HG02884 (cell line): ENCODE measurements around the gene REEP2.
A peak's percentile ranks its signal among the peaks of the same experiment; 100 is the strongest.

ENCODE experiments used
- ATAC-seq: cut with Tn5 transposase; IDR thresholded peaks from one replicate; pipeline ENCODE4 v1.9.1; 2021; ENCODE audit warnings: mild to moderate bottlenecking, moderate library complexity; ENCODE audit not compliant: unreplicated experiment

The REEP2 gene

DNA sequence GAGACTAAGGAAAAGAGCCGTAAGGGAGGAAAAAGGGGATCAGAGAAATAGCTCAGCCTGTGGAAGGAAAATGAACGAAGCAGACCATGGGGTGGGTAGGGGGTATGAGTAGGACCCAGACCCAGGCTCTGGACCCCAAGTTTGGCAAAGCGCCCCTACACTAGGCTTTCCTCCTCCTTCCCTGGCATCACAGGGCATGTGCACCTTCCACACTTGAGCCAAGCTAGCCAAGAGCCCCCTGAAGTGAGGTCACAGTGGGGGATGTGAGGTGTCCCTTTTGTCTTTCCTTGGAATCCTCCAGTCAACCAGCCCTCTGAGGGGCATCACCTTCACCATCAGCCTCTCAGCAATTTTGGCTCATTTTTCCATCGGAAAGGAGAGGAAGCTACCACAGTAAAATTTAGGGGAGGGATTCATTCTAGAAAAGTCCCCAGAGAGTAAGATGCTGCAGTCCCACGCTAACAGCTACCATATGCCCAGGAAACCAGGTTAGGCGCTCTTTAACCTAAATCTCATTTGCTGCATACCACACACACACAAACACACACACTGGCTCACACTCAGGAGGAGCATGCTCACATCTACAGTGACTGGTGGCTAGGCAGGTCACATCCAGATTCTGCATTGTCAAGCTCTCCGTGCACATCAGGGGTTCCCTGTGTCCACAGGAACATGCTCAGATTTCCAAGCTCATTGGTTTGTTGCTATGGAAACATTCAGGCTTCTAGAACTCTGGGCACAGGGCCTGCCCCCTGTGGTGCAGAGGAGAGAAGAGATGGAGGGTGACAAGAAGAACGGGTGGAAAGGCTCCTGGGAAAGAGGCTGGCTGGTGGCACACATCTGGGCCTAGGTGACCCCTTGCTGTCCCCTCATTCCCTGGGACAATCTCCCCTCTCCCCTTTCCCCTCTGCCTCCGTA, 9.9 kb downstream of the REEP2 start:
- no peak for ATAC-seq

DNA sequence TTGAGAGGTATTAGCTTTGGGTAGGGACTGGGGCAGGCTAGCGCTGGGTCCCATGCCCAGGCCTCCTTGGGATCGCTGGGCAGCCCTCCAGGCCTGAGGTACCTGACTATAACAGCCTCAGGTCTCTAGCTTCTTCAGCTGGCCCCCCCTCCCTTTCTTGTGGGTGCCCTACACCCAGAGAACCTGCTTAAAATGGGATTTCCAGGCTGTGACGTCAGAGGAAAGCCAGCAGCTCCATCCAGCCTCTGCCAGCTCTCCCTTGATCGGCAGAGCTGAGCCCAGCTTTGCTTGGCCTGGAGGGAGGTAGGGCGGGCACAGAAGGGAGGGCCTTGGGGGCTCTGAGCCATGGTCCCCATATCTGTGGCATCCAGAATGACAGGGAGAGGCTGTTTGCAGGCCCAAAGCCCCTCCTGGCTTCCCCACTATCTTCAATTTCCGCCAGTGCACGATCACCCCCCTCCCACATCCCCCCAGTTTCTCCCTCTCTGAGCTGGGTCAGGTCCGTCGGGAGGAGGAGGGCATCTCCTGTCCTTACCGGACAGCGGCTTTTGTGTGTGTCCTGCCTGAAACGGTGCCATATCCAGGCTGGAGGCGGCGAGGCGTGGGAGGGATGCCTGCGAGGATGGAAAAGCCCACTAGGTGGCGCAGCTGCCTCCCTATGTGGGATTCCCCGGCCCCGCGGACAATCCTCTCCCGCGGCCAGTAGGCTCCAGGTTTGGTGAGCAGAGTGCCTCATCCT, 10.8 kb downstream of the REEP2 start:
- ATAC-seq = peak; percentile 62

DNA sequence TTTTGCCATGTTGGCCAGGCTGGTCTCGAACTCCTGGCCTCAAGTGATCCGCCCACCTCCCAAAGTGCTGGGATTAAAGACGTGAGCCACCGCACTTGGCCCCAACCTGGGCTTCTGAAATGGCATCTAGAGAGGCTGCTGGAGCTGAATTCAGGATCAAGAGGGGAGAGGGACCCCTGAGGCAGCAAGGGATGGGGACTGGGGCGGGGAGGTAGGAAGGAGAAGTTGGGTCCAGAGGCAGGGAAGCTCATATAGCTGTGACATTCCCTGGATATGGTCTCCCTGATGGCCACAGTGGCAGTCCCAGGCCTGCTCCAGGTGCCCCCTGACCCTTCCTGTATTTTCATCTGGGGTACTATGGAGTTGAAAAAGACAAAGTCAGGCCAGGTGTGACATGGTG, 12.1 kb downstream of the REEP2 start:
- no peak for ATAC-seq

DNA sequence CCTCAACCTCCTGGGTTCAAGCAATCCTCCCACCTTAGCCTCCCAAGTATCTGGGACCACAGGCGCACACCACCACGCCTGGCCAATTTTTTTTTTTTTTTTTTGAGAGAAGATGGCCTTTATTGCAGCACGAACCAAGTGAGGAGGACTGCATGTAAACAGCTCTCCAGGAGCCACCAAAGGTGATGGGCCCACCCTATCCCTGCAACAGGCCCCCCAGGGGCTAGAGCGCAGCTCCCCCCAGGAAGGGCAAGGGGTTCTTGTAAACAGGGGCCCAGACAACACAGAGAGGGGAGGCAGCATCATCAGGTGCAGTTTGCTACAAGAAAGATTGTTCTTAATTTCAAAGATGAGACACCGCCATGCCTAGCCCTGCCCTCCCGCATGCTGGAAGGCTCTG, 13.9 kb downstream of the REEP2 start:
- no peak for ATAC-seq

DNA sequence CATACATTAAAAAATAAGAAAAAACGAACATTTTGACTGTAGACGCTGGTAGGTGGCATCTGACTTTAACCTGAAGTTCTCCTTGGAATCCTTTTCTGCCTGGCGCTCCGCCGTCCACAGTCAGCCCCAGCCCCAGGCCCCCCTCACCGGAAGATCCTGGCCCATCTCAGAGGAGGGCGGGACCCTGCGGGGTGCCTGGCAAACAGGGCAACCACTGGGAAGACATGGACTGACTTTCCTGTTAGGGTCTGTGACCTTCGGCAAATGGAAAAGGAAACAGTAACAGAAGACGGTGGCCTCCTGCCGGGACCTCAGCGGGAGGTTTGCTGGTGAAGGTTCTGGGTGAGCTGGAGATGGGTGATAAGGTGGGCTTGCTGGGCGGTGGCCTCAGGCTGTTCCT, 14.7 kb downstream of the REEP2 start:
- no peak for ATAC-seq

DNA sequence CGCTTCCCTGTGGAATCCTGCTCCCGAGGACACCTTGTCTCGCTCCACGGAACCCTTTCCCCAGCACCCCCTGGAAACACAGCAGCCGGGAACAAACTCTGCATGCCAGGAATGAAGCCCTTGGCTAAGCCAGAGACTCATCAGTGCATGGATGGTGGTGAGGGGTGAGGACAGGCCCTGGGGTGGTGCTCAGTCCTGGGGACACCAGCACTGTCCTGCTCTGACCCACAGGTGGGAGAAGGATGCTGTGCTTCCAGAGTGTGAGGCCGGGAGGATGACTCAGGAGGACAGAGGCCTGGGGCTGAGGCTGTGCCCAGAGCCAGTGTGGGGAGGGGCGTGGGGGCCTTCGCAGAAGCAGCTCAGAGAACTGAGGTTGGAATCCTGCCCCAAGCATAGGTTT, 15.3 kb downstream of the REEP2 start:
- no peak for ATAC-seq

DNA sequence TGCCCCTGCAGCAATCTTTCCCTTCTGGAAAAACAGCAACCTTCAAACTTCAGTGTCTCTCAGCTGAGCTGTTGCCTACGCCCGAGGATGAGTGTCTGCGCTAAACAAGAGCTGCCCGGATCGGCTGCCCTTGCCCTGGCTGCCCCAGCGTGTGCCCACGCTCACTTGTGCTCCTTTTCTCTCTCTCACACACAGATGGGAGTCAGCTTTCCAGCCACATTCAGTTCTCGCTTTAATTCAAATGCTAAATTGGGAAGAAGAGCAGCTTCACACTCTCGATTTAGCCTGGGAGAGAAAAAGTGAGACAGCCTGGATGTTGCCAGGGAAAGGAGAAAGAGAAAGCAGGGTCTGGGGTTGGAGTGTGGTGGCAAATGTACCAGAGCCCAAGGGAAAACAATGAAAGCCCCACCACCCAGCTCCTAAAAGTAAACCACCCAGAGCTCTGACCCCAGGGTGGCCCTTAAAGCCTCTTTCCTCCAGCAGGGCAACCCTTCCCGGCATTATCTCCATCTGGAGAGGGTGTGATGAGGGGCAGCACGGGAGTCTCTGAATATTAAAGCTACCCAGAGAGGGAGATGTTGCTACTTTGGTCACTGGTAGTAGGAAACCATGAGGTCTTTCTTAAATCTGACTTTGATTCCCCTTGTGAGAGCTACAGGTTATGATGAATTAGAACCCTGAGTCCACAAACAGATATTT, 16.5 kb downstream of the REEP2 start:
- ATAC-seq = no peak

DNA sequence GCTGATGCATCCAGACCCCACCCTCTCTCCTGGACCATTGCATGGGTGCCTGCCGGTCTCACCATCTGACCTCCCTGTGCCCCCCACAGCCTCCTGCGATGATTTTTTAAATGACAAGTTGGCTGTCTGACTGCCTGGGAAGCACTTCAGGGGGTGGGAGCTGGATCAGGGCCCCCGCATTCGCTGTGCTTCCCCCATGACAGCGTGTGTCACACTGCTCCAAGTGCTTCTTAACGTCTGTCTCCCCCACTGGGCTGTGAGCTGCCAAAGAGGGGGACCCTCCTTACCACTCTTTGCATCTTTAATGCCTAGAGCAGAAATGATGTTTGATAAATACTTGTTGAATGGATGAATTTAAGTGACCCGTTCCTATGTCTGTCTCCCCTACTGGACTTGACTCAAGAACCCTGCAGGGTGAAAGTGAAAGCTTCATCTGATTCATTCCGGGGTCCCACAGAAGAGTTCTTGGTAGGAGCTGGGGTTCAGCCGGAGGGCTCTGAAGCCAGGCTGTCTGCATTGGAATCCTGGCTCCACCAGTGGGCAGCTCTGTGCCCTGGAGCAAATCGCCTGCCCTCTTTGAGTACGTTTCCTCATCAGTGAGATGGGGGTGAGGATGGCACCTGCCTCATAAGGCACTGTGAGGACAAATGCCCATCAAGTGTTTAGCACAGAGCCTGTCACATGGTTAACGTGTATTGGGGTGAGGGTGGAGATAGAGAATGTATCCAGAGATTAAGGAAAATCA, 18.8 kb downstream of the REEP2 start:
- no peak for ATAC-seq

DNA sequence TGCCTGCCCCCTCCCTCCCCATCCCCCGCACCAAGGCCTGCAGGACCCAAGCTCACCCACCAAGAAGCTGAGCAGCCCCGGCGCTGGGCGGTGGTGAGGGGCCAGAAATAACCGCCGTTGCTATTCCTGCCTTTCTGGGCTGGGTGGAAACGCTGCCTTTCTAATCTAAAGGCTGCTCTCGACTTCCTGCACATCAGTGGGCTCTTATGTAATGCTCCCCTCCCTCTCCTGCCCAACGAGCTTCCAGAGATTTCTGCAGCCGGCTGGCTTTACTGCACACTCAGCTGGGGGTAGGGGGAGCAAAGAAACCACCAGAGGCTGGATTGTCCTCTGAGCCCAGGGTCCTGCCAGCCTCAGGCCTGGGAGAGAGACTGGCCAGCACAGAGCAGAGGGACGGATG, 19.5 kb downstream of the REEP2 start:
- no peak for ATAC-seq

DNA sequence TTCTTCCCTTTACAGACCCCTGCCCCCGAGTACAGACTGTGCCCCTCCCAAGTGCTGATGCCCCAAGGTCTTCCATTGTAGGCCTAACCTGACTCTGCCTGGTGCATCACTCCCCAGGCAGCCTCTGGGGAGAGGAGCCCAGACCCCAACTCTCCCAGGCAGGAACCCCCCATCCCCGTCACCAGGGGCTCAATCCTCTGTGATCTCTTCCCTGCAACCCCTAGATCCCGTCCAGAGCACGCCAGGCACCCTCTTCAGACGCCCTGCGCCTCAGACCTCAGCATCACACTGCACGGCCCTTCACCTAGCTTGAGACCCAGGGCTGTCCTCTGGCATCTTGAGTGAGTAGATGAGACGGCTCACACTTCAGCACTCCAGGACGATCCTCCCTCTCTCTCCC, 20.0 kb downstream of the REEP2 start:
- no peak for ATAC-seq

DNA sequence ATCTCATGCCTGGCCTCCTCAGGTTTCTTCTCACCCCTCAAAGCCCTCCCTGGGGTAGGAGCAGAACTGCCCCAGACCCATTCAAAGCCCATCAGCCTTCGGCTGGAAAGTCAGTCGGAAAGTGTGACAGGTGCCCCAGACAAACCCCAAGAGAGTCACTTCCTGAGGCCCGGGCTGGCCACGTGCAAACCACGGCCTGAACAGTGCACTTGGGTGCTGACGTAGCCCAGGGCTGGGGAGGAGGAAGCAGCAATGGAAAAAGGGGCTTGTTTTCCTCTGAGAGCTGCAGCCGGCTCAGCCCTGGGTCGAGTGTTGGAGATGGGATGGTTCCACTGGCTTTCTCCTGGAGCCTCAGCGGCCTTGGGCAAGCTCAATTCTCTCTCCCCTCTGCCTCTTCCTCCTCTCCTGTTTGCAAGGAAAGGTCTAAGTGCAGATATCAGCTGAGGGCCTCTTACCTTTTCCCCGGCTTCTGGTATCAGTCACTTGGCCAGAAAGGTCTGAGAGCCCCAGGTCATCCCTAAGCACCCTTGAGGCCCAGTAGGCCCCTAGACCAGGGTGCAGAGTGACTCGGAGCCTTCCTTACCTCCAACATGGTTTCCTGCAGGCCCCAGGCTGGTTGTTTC, 20.6 kb downstream of the REEP2 start:
- no peak for ATAC-seq

DNA sequence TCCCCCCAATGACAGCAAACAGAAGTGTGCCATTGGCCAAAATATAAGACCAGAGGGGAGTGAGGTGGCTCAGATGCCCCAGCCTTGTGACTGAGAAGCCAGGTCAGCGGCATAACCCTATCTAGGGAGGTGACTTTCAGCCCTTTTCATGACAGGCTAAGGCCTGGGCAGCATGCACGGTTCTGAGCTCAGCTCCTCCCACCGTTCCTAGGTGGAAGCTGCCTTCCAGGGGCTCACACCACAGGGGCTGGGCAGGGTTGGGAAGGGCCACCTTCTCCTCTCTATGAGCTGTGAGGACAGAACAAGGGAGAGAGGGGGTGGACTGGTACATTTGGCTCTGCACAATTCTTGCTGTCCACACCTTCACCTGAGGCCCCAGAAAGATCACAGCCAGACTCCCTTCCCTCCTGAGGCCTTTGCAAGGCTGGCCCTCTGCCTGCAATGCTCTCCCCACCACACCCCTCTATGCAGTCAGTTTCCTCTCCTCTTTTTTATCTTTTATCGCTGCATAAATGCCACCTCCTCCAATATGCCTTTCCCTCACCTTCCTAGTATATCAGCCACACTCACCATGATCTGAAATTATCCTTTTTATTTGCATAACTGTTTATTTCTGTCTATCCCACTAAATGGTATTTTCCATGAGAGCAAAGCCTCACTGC, 21.3 kb downstream of the REEP2 start:
- ATAC-seq = no peak

DNA sequence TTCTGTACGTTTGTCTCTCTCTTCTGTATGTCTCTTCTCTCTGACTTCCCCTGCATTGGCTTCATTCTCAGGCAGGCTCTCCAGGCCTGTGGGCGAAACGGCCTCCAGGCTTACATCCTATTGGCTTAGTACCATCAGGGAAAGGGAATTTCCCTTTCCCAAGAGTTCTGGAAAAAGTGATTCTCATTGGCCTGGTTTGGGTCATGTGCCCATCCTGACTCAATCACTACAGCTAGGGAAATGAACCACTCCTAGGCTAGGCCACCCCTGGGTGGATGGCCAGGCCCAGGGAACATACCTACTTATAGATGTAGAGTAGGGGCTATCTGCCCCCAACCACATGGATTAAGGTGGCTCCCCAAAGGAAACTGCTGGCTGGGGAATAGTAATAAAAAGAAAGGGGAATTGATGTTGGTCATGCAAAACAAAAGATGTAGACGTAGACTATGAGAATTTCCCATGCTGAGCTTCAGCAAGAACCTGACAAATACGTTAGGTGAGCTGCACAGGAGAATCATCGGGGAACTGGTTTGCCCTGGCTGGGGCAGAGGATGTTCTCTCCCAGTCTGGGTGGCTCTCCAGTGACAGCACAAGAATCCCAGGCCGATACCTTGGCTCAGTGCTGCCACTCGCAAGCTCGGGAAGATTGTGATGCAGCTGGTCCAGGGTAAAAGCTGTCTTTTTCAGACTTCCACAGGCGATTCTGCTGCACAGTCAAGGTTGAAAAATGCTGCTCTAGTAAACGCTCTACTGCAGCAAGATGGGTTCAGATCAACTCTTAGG, 22.7 kb downstream of the REEP2 start:
- ATAC-seq = no peak

DNA sequence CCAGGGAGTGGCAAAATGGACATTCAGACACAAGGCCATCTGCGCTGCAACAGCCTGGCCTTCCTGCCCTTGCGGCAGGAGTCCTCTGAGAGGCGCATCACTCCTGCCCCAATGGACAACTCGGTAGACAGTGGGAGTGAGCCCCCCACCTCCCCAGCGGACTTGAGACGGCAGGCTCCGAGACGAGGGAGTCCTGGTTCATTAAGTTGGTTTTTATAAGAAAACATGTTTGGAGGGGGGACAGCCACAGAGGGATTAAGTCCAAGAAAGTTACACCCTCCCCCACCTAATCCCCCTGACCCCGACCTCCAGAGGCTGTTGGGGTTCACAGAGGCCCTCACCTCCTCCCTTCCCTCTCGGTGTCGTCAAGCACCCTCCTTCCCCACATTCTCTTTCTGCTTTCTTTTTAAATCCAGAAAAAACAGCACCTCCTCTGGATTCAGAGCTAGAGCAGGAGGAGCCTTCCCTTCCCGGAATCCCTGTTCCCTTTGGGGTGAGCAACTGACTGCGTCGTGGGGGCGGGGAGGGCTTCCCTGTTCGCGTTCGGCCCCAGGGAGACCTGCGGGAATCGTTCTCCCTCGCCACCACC, 24.7 kb downstream of the REEP2 start:
- no peak for ATAC-seq

DNA sequence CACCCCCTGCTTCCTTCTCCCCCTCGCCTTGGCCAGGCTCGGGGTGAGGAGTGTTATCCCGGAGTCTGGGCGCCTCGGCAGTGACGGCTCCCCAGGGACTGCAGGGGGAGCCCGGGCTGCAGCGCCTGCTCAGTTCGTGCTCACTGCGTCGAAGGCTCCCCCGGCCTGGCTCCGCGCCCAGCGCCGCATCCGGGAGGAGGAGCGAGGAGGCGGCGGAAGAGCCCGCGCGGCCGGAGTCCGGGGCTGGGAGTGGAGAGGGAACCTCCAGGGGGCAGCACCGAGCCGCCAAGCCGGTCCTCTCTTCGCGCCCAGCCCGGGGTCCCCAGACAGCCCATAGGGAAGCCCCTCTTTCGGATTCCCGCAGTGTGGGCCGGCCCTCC, 25.1 kb downstream of the REEP2 start:
- peak; percentile 31 for ATAC-seq

DNA sequence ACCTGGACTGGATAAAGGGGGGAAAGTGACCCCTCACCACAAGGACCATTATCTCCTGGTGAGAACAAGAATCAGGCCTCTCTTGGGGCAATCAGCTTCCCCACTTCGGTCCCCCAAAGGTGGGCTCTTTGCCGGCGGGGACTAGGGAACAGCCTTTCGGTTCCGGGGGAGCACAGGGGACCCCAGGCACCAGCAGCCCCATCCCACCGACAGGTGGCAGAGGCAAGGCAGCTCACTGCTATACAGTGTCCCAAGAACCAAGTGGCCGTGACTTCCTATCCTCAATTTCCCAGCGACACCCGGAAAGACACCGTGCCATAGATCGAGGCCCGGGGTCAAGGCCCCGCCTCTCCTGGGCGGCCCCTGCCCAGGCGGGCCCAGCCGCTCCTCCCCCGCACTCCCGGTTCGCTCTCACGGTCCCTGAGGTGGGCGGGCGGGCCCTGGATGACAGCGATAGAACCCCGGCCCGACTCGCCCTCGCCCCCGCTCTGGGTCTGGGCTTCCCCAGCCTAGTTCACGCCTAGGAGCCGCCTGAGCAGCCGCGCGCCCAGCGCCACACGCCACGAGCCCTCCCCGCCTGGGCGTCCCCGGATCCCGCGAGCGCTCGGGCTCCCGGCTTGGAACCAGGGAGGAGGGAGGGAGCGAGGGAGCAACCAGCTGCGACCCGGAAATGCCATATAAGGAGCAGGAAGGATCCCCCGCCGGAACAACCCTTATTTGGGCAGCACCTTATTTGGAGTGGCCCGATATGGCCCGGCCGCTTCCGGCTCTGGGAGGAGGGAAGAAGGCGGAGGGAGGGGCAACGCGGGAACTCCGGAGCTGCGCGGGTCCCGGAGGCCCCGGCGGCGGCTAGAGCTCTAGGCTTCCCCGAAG, 25.8 kb downstream of the REEP2 start:
- ATAC-seq = peak; percentile 65

DNA sequence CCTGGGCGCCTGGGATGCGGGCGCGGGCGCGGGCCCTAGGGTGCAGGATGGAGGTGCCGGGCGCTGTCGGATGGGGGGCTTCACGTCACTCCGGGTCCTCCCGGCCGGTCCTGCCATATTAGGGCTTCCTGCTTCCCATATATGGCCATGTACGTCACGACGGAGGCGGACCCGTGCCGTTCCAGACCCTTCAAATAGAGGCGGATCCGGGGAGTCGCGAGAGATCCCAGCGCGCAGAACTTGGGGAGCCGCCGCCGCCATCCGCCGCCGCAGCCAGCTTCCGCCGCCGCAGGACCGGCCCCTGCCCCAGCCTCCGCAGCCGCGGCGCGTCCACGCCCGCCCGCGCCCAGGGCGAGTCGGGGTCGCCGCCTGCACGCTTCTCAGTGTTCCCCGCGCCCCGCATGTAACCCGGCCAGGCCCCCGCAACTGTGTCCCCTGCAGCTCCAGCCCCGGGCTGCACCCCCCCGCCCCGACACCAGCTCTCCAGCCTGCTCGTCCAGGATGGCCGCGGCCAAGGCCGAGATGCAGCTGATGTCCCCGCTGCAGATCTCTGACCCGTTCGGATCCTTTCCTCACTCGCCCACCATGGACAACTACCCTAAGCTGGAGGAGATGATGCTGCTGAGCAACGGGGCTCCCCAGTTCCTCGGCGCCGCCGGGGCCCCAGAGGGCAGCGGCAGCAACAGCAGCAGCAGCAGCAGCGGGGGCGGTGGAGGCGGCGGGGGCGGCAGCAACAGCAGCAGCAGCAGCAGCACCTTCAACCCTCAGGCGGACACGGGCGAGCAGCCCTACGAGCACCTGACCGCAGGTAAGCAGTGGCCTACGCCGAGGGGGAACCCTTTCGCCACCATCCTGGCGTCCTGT, 26.6 kb downstream of the REEP2 start, which contains the start of gene EGR1:
Gene EGR1 (plus strand): TSS at position 219 of the 864 bp plus-strand sequence. CDS start 283 bp downstream, at position 502.
- peak; percentile 54 for ATAC-seq
